HFF-Myc (cell line): Measurements from ENCODE around the gene DCBLD1.

ENCODE experiments used
- DNase-seq: peaks from one replicate; pipeline ENCODE4 v3.0.0-alpha.2; 2011; ENCODE audit warnings: low read depth; ENCODE audit errors: extremely low read depth
- H3K4me3 ChIP-seq: replicated peaks from 2 replicates; pipeline ENCODE4 v1.5.1; 2011; ENCODE audit warnings: low read depth, mild to moderate bottlenecking, control low read depth, low read length
- CTCF ChIP-seq: IDR thresholded peaks from 2 replicates; pipeline ENCODE4 v1.5.1; 2012; ENCODE audit warnings: mild to moderate bottlenecking, low read depth, low read length, control low read depth; ENCODE audit errors: missing control alignments

The DCBLD1 gene

GRCh38 chr6:117472667-117473066, 9.8 kb upstream of the DCBLD1 start:
- no peak for DNase-seq
- no peak overlapping the region for H3K4me3 ChIP-seq
- no peak for TF ChIP-seq CTCF

GRCh38 chr6:117473401-117473800, 9.1 kb upstream of the DCBLD1 start:
- no peak overlapping the region for H3K4me3 ChIP-seq
- DNase-seq: no peak
- TF ChIP-seq CTCF: no peak

GRCh38 chr6:117477988-117478852, 4.3 kb upstream of the DCBLD1 start:
- H3K4me3 ChIP-seq: no peak overlapping the region
- DNase-seq: no peak
- no peak for TF ChIP-seq CTCF

GRCh38 chr6:117478853-117479231, 3.6 kb upstream of the DCBLD1 start:
- no peak for TF ChIP-seq CTCF
- H3K4me3 ChIP-seq: no peak overlapping the region
- DNase-seq: no peak

GRCh38 chr6:117480651-117481050, 1.8 kb upstream of the DCBLD1 start:
- no peak overlapping the region for H3K4me3 ChIP-seq
- DNase-seq: no peak

GRCh38 chr6:117481278-117481925, 1.1 kb upstream of the DCBLD1 start:
- DNase-seq: no peak
- no peak for TF ChIP-seq CTCF
- H3K4me3 ChIP-seq: no peak overlapping the region

More at GRCh38 chr6:117480651-117481050, 1.8 kb upstream of the DCBLD1 start:
- no peak for TF ChIP-seq CTCF
